HEK293 (cell line): Measurements from ENCODE around the gene CMTM4.
A peak's percentile ranks its signal among the peaks of the same experiment; 100 is the strongest.

ENCODE experiments used
- BCL11A ChIP-seq: fragments of 450-650 bp; formaldehyde crosslinking; IDR thresholded peaks from 2 replicates; pipeline ENCODE4 v1.5.1; 2016; ENCODE audit warnings: low read depth, missing biosample characterization, missing genetic modification characterization
- HIC1 ChIP-seq: fragments of 450-650 bp; formaldehyde crosslinking; IDR thresholded peaks from 2 replicates; pipeline ENCODE4 v1.5.1; 2016; ENCODE audit warnings: missing biosample characterization, missing genetic modification characterization
- HOXC10 ChIP-seq: sonication (generic); formaldehyde crosslinking; IDR thresholded peaks from 2 replicates; pipeline ENCODE4 v1.8.1; 2023; ENCODE audit warnings: mild to moderate bottlenecking, missing genetic modification reagents
- HOXD13 ChIP-seq: sonication (generic); formaldehyde crosslinking; IDR thresholded peaks from 2 replicates; pipeline ENCODE4 v1.8.0; 2022; ENCODE audit warnings: missing genetic modification reagents, borderline replicate concordance
- SCRT1 ChIP-seq: fragments of 450-650 bp; formaldehyde crosslinking; IDR thresholded peaks from 2 replicates; pipeline ENCODE4 v1.5.1; 2016; ENCODE audit warnings: missing biosample characterization, missing genetic modification characterization, borderline replicate concordance
- ZBTB44 ChIP-seq: fragments of 450-650 bp; IDR thresholded peaks from 2 replicates; pipeline ENCODE4 v1.5.1; 2018; ENCODE audit warnings: missing biosample characterization, mild to moderate bottlenecking, missing genetic modification characterization
- ZFHX2 ChIP-seq: fragments of 450-650 bp; formaldehyde crosslinking; conservative IDR thresholded peaks from 2 replicates; pipeline ENCODE4 v1.5.1; 2016; ENCODE audit warnings: missing biosample characterization, missing genetic modification characterization
- ZFP37 ChIP-seq: fragments of 450-650 bp; formaldehyde crosslinking; IDR thresholded peaks from 2 replicates; pipeline ENCODE4 v1.5.1; 2016; ENCODE audit warnings: missing biosample characterization, missing genetic modification characterization
- ZNF10 ChIP-seq: fragments of 450-650 bp; formaldehyde crosslinking; IDR thresholded peaks from 2 replicates; pipeline ENCODE4 v1.5.1; 2017; ENCODE audit warnings: missing biosample characterization, missing genetic modification characterization
- ZNF112 ChIP-seq: fragments of 450-650 bp; formaldehyde crosslinking; IDR thresholded peaks from 2 replicates; pipeline ENCODE4 v1.5.0; 2017; ENCODE audit warnings: missing biosample characterization, missing genetic modification characterization
- ZNF174 ChIP-seq: fragments of 450-650 bp; formaldehyde crosslinking; IDR thresholded peaks from 2 replicates; pipeline ENCODE4 v1.5.0; 2017; ENCODE audit warnings: missing biosample characterization, mild to moderate bottlenecking, missing genetic modification characterization
- ZNF2 ChIP-seq: fragments of 450-650 bp; formaldehyde crosslinking; IDR thresholded peaks from 2 replicates; pipeline ENCODE4 v1.5.1; 2016; ENCODE audit warnings: missing biosample characterization, missing genetic modification characterization
- ZNF221 ChIP-seq: fragments of 450-650 bp; formaldehyde crosslinking; IDR thresholded peaks from 2 replicates; pipeline ENCODE4 v1.5.1; 2017; ENCODE audit warnings: missing biosample characterization, missing genetic modification characterization, borderline replicate concordance
- ZNF223 ChIP-seq: fragments of 450-650 bp; formaldehyde crosslinking; IDR thresholded peaks from 2 replicates; pipeline ENCODE4 v1.5.1; 2016; ENCODE audit warnings: missing biosample characterization, missing genetic modification characterization
- ZNF23 ChIP-seq: fragments of 450-650 bp; formaldehyde crosslinking; IDR thresholded peaks from 2 replicates; pipeline ENCODE4 v1.5.1; 2016; ENCODE audit warnings: missing biosample characterization, missing genetic modification characterization, borderline replicate concordance
- ZNF239 ChIP-seq: fragments of 450-650 bp; formaldehyde crosslinking; IDR thresholded peaks from 2 replicates; pipeline ENCODE4 v1.5.1; 2016; ENCODE audit warnings: missing biosample characterization, missing genetic modification characterization
- ZNF24 ChIP-seq: fragments of 450-650 bp; formaldehyde crosslinking; IDR thresholded peaks from 2 replicates; pipeline ENCODE4 v1.5.1; 2016; ENCODE audit warnings: missing biosample characterization, missing genetic modification characterization
- ZNF248 ChIP-seq: fragments of 450-650 bp; formaldehyde crosslinking; IDR thresholded peaks from 2 replicates; pipeline ENCODE4 v1.5.1; 2017; ENCODE audit warnings: missing biosample characterization, missing genetic modification characterization
- ZNF280C ChIP-seq: fragments of 450-650 bp; formaldehyde crosslinking; IDR thresholded peaks from 2 replicates; pipeline ENCODE4 v1.5.1; 2016; ENCODE audit warnings: missing biosample characterization, missing genetic modification characterization
- ZNF302 ChIP-seq: fragments of 450-650 bp; formaldehyde crosslinking; IDR thresholded peaks from 2 replicates; pipeline ENCODE4 v1.5.1; 2016; ENCODE audit warnings: missing biosample characterization, missing genetic modification characterization, low read depth
- ZNF37A ChIP-seq: fragments of 450-650 bp; IDR thresholded peaks from 2 replicates; pipeline ENCODE4 v1.5.1; 2018; ENCODE audit warnings: missing biosample characterization, missing genetic modification characterization
- ZNF514 ChIP-seq: fragments of 450-650 bp; formaldehyde crosslinking; IDR thresholded peaks from 2 replicates; pipeline ENCODE4 v1.5.1; 2016; ENCODE audit warnings: missing biosample characterization, missing genetic modification characterization
- ZNF521 ChIP-seq: fragments of 450-650 bp; formaldehyde crosslinking; IDR thresholded peaks from 2 replicates; pipeline ENCODE4 v1.5.1; 2017; ENCODE audit warnings: missing biosample characterization, mild to moderate bottlenecking, missing genetic modification characterization
- ZNF561 ChIP-seq: fragments of 450-650 bp; IDR thresholded peaks from 2 replicates; pipeline ENCODE4 v1.5.1; 2018; ENCODE audit warnings: missing biosample characterization, missing genetic modification characterization, borderline replicate concordance
- ZNF621 ChIP-seq: fragments of 450-650 bp; formaldehyde crosslinking; IDR thresholded peaks from 2 replicates; pipeline ENCODE4 v1.5.1; 2017; ENCODE audit warnings: missing biosample characterization, missing genetic modification characterization
- ZNF629 ChIP-seq: fragments of 450-650 bp; formaldehyde crosslinking; IDR thresholded peaks from 2 replicates; pipeline ENCODE4 v1.5.1; 2017; ENCODE audit warnings: missing biosample characterization, missing genetic modification characterization
- ZNF664 ChIP-seq: fragments of 450-650 bp; formaldehyde crosslinking; IDR thresholded peaks from 2 replicates; pipeline ENCODE4 v1.5.1; 2016; ENCODE audit warnings: missing biosample characterization, missing genetic modification characterization
- ZNF677 ChIP-seq: fragments of 450-650 bp; IDR thresholded peaks from 2 replicates; pipeline ENCODE4 v1.5.0; 2018; ENCODE audit warnings: missing biosample characterization, mild to moderate bottlenecking, missing genetic modification characterization, moderate library complexity
- ZNF692 ChIP-seq: fragments of 450-650 bp; formaldehyde crosslinking; IDR thresholded peaks from 2 replicates; pipeline ENCODE4 v1.5.1; 2016; ENCODE audit warnings: missing biosample characterization, missing genetic modification characterization
- ZNF777 ChIP-seq: fragments of 450-650 bp; formaldehyde crosslinking; IDR thresholded peaks from 2 replicates; pipeline ENCODE4 v1.5.1; 2017; ENCODE audit warnings: missing biosample characterization, missing genetic modification characterization, borderline replicate concordance
- ZNF830 ChIP-seq: fragments of 450-650 bp; IDR thresholded peaks from 2 replicates; pipeline ENCODE4 v1.5.0; 2018; ENCODE audit warnings: missing biosample characterization, missing genetic modification characterization, low read depth, mild to moderate bottlenecking, moderate library complexity
- ZXDB ChIP-seq: fragments of 450-650 bp; formaldehyde crosslinking; IDR thresholded peaks from 2 replicates; pipeline ENCODE4 v1.5.1; 2016; ENCODE audit warnings: missing biosample characterization, missing genetic modification characterization

The CMTM4 gene

GRCh38 chr16:66608241-66609138, 88.1 kb downstream of the CMTM4 start (continued):
- no peak for TF ChIP-seq ZNF302
- peak; percentile 59; the same call in 1 of the 2 replicates for TF ChIP-seq ZNF2 (tag by site-specific recombination)
- TF ChIP-seq HOXC10 (CRISPR knock-in tag): no peak
- TF ChIP-seq ZXDB (tag by site-specific recombination): peak; percentile 48; the same call in 1 of the 2 replicates
- no peak for TF ChIP-seq ZNF664
- peak; percentile 42; the same call in 1 of the 2 replicates for TF ChIP-seq ZNF629 (tag by site-specific recombination)
- TF ChIP-seq ZFP37 (tag by site-specific recombination): no peak
- TF ChIP-seq ZNF221 (tag by site-specific recombination): no peak
- TF ChIP-seq ZNF239 (tag by site-specific recombination): no peak
- TF ChIP-seq ZNF112 (tag by site-specific recombination): no peak
- no peak for TF ChIP-seq ZNF777 (tag by site-specific recombination)
- no peak for TF ChIP-seq ZNF223 (tag by site-specific recombination)
- TF ChIP-seq HOXD13 (CRISPR knock-in tag): no peak
- TF ChIP-seq ZNF830 (tag by site-specific recombination): no peak
- TF ChIP-seq ZNF280C: no peak
- TF ChIP-seq ZNF248 (tag by site-specific recombination): no peak
- TF ChIP-seq ZBTB44 (tag by site-specific recombination): no peak
- TF ChIP-seq ZFHX2 (tag by site-specific recombination): 0 out of 2 replicates have a peak, but pooled peaks have one; percentile 34
- no peak for TF ChIP-seq BCL11A (tag by site-specific recombination)
- no peak for TF ChIP-seq ZNF561 (tag by site-specific recombination)
- TF ChIP-seq ZNF521: no peak
- TF ChIP-seq ZNF174: no peak
- TF ChIP-seq ZNF692 (tag by site-specific recombination): peak; percentile 81; the same call in 1 of the 2 replicates
- TF ChIP-seq SCRT1: no peak
- no peak for TF ChIP-seq ZNF37A (tag by site-specific recombination)
- TF ChIP-seq ZNF23 (tag by site-specific recombination): no peak
- TF ChIP-seq ZNF10 (tag by site-specific recombination): no peak
- TF ChIP-seq HIC1 (tag by site-specific recombination): no peak
- TF ChIP-seq ZNF621 (tag by site-specific recombination): no peak
- no peak for TF ChIP-seq ZNF514 (tag by site-specific recombination)
- TF ChIP-seq ZNF24 (tag by site-specific recombination): no peak
- TF ChIP-seq ZNF677 (tag by site-specific recombination): no peak
